Measurements from ENCODE around the gene PIP4K2A. TPM values are rescaled to one million over a fixed set of nuclear protein-coding genes. Genes with fewer than 3 reads are reported as not detected.
A peak's percentile ranks its signal among the peaks of the same experiment; 100 is the strongest.

Gene PIP4K2A
- total and polyA plus RNA-seq, 5 donors = 10.1 to 31.7 (median 22.6) TPM

DNA sequence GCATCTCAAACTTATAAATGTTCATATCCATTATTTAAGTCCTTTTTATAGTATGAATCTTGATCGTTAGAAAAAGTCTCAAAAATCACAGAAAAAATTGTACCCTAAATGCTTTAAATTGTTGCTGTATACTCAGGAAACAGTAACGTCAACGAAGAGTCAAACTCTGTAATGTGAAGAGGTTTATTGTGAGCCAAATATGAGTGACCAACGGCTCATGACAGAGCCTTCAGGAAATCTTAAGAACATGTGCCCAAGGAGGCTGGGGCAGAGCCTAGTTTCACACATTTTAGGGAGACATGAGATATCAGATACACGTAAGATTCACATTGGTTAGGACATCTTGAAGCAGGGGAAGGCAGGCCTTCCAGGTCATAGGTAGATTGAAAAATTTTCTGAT lies 86.1 kb downstream of the PIP4K2A start:
- ATAC-seq = no peak
- H3K4me1 ChIP-seq (ENCODE audit: control insufficient read depth, insufficient read depth, low read length) = peaks cover 11% of the 10 kb centered on the region
- no peaks in the 10 kb centered on the region for H3K27me3 ChIP-seq (ENCODE audit: control insufficient read depth, insufficient read depth)
- 83% methylated on average over 5 of the region's 5 CpGs for WGBS
- intact Hi-C loops (cut with DNase I) = no loop called here
- no peaks in the 10 kb centered on the region for H3K9me3 ChIP-seq (ENCODE audit: control insufficient read depth, low read length)
- no peak for DNase-seq
- no peak overlapping the region for H3K4me3 ChIP-seq (ENCODE audit: low read length)
- no peak overlapping the region for H3K27ac ChIP-seq (ENCODE audit: low read length)

- H3K27ac ChIP-seq (ENCODE audit: low read length) = no peak overlapping the region
- intact Hi-C loops (cut with DNase I) = no loop called here
- H3K9me3 ChIP-seq (ENCODE audit: control insufficient read depth, low read length) = no peaks in the 10 kb centered on the region
- no peak for ATAC-seq
- H3K4me3 ChIP-seq (ENCODE audit: low read length) = no peak overlapping the region
- H3K4me1 ChIP-seq (ENCODE audit: control insufficient read depth, insufficient read depth, low read length) = peaks cover 10% of the 10 kb centered on the region
- no peaks in the 10 kb centered on the region for H3K27me3 ChIP-seq (ENCODE audit: control insufficient read depth, insufficient read depth)
- WGBS = 83% methylated on average over 2 of the region's 2 CpGs
- DNase-seq = no peak
Measured at GRCh38 chr10:22626784-22627183, 87.6 kb downstream of the PIP4K2A start.

GRCh38 chr10:22625516-22626290 lies 88.7 kb downstream of the PIP4K2A start:
- H3K9me3 ChIP-seq (ENCODE audit: control insufficient read depth, low read length) = no peaks in the 10 kb centered on the region
- 70% methylated on average over 9 of the region's 9 CpGs for WGBS
- peaks cover 17% of the 10 kb centered on the region for H3K4me1 ChIP-seq (ENCODE audit: control insufficient read depth, insufficient read depth, low read length)
- DNase-seq (no peak), ATAC-seq (no peak)
- no peak overlapping the region for H3K4me3 ChIP-seq (ENCODE audit: low read length)
- intact Hi-C loops (cut with DNase I) = no loop called here
- H3K27me3 ChIP-seq (ENCODE audit: control insufficient read depth, insufficient read depth) = no peaks in the 10 kb centered on the region
- H3K27ac ChIP-seq (ENCODE audit: low read length) = no peak overlapping the region

- peak in 1 of 2 donors; percentile 18 for ATAC-seq
- Histone ChIP-seq H3K4me1 (ENCODE audit: control insufficient read depth, insufficient read depth, low read length) (peaks cover 17% of the 10 kb centered on the region), H3K27ac (ENCODE audit: low read length) (no peak overlapping the region), H3K4me3 (ENCODE audit: low read length) (no peak overlapping the region), H3K9me3 (ENCODE audit: control insufficient read depth, low read length) (no peaks in the 10 kb centered on the region), H3K27me3 (ENCODE audit: control insufficient read depth, insufficient read depth) (no peaks in the 10 kb centered on the region)
- intact Hi-C loops (cut with DNase I) = no loop called here
- DNase-seq = no peak
- 69% methylated on average over 3 of the region's 3 CpGs for WGBS
Measured at GRCh38 chr10:22624287-22624738, 90.1 kb downstream of the PIP4K2A start.

GRCh38 chr10:22623633-22624253 lies 90.6 kb downstream of the PIP4K2A start:
- no peak for DNase-seq
- H3K27ac ChIP-seq (ENCODE audit: low read length) = no peak overlapping the region
- intact Hi-C loops (cut with DNase I) = no loop called here
- 89% methylated on average over 4 of the region's 4 CpGs for WGBS
- ATAC-seq = no peak
- peaks cover 17% of the 10 kb centered on the region for H3K4me1 ChIP-seq (ENCODE audit: control insufficient read depth, insufficient read depth, low read length)
- no peaks in the 10 kb centered on the region for H3K9me3 ChIP-seq (ENCODE audit: control insufficient read depth, low read length)
- H3K4me3 ChIP-seq (ENCODE audit: low read length) = no peak overlapping the region
- no peaks in the 10 kb centered on the region for H3K27me3 ChIP-seq (ENCODE audit: control insufficient read depth, insufficient read depth)

- H3K9me3 ChIP-seq (ENCODE audit: control insufficient read depth, low read length) = no peaks in the 10 kb centered on the region
- 84% methylated on average over 20 of the region's 20 CpGs for WGBS
- ATAC-seq = no peak
- DNase-seq = peak in 1 of 3 donors; percentile 57
- peaks cover 19% of the 10 kb centered on the region for H3K4me1 ChIP-seq (ENCODE audit: control insufficient read depth, insufficient read depth, low read length)
- H3K27ac ChIP-seq (ENCODE audit: low read length) = no peak overlapping the region
- no peaks in the 10 kb centered on the region for H3K27me3 ChIP-seq (ENCODE audit: control insufficient read depth, insufficient read depth)
- H3K4me3 ChIP-seq (ENCODE audit: low read length) = no peak overlapping the region
- intact Hi-C loops (cut with DNase I) = no loop called here
Measured at GRCh38 chr10:22622242-22622806, 92.1 kb downstream of the PIP4K2A start.

DNA sequence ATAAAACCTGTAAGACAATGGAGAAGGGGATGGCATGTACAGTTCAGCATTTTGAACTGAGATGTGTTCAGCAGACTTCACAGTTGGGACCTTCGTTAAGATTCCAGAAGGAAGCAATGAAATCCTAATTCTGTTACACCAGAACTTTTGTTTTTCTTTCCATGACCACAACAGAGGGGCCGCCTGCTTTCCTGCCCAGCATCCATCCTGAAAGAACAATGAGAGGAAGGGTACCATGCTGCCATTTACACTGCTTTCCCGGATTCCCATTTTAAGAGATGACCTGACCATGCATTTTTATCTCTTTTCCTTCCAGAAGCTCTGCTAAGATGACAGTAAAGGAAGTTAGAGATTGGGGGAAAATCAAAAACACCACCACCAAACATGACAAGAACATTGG lies 92.7 kb downstream of the PIP4K2A start:
- Histone ChIP-seq H3K4me3 (ENCODE audit: low read length) (no peak overlapping the region), H3K4me1 (ENCODE audit: control insufficient read depth, insufficient read depth, low read length) (peaks cover 19% of the 10 kb centered on the region), H3K27me3 (ENCODE audit: control insufficient read depth, insufficient read depth) (no peaks in the 10 kb centered on the region), H3K9me3 (ENCODE audit: control insufficient read depth, low read length) (no peaks in the 10 kb centered on the region), H3K27ac (ENCODE audit: low read length) (no peak overlapping the region)
- ATAC-seq = peak in 1 of 2 donors; percentile 17
- intact Hi-C loops (cut with DNase I) = no loop called here
- DNase-seq = no peak
- 71% methylated on average over 3 of the region's 3 CpGs for WGBS

DNA sequence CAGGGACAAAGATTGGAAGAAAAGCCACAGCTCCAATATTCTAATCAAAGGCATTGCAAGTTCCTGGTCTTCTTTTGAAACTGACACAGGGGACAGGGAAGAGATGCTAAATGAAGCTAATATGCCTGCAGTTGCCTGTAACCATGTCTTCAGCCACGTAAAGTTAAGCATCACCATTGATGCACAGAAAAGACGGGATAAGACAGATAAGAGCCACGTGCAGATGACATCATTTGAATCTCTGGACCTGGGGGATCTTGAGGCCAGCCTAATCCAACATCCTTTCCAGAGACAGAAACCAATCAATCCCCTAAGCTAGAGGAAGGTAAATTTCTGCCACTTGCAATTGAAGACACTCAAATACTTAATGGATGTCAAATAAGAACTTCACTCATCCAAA lies 93.4 kb downstream of the PIP4K2A start:
- Histone ChIP-seq H3K4me3 (ENCODE audit: low read length) (no peak overlapping the region), H3K9me3 (ENCODE audit: control insufficient read depth, low read length) (no peaks in the 10 kb centered on the region), H3K4me1 (ENCODE audit: control insufficient read depth, insufficient read depth, low read length) (peaks cover 21% of the 10 kb centered on the region), H3K27me3 (ENCODE audit: control insufficient read depth, insufficient read depth) (no peaks in the 10 kb centered on the region), H3K27ac (ENCODE audit: low read length) (peak overlapping the region; percentile 69)
- ATAC-seq = no peak
- intact Hi-C loops (cut with DNase I) = no loop called here
- no peak for DNase-seq
- 51% methylated on average over 3 of the region's 3 CpGs for WGBS

- 23% methylated on average over 8 of the region's 8 CpGs for WGBS
- Histone ChIP-seq H3K9me3 (ENCODE audit: control insufficient read depth, low read length) (no peaks in the 10 kb centered on the region), H3K27ac (ENCODE audit: low read length) (peak overlapping the region; percentile 69), H3K4me3 (ENCODE audit: low read length) (no peak overlapping the region), H3K4me1 (ENCODE audit: control insufficient read depth, insufficient read depth, low read length) (peaks cover 20% of the 10 kb centered on the region), H3K27me3 (ENCODE audit: control insufficient read depth, insufficient read depth) (no peaks in the 10 kb centered on the region)
- DNase-seq = peak; percentile 92 to 95 (median 93)
- intact Hi-C loops (cut with DNase I) = no loop called here
- peak; percentile 90 to 93 for ATAC-seq
Measured at GRCh38 chr10:22620140-22620857, 94.1 kb downstream of the PIP4K2A start.

DNA sequence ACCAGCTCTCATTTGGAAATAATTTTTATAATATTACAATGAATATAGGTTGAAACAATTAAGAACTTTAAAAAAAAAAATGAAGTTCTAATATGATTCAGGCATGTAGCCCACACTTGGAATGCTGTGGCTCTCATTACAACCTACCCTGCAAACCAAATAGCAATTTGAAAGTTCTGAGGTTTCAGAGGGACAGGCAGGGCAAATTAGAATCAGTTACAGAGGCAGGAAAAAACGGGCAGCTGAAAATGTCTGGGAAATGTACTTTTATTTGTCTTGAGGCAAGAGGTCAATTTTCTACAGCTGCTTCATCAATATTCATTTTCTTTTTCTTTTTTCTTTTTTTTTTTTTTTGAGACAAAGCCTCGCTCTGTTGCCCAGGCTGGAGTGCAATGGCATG lies 95.3 kb downstream of the PIP4K2A start:
- Histone ChIP-seq H3K27ac (ENCODE audit: low read length) (peak overlapping the region; percentile 52), H3K27me3 (ENCODE audit: control insufficient read depth, insufficient read depth) (no peaks in the 10 kb centered on the region), H3K9me3 (ENCODE audit: control insufficient read depth, low read length) (no peaks in the 10 kb centered on the region), H3K4me3 (ENCODE audit: low read length) (no peak overlapping the region), H3K4me1 (ENCODE audit: control insufficient read depth, insufficient read depth, low read length) (peaks cover 23% of the 10 kb centered on the region)
- intact Hi-C loops (cut with DNase I) = no loop called here
- WGBS = 81% methylated on average over 2 of the region's 2 CpGs
- DNase-seq = no peak
- ATAC-seq = no peak

Measured in right cardiac atrium (tissue), 5 donors.